KOPT-K1 (cell line): Measurements from ENCODE around the gene CFAP99.
A peak's percentile ranks its signal among the peaks of the same experiment; 100 is the strongest.
"Not testable (repeated sequence)": the region's sequence is repeated elsewhere in the genome, so short reads cannot be mapped to it uniquely, and the experiment has no call there.

Experiments
- H3K27ac ChIP-seq: fragments of 200-600 bp; sonication (generic); 2 replicates; pipeline ENCODE4 v1.5.1; 2016; ENCODE audit warnings: antibody characterized with exemption, mild to moderate bottlenecking, low read depth, low read length; ENCODE audit not compliant: poor library complexity, severe bottlenecking
- H3K36me3 ChIP-seq: fragments of 200-600 bp; sonication (generic); 2 replicates; pipeline ENCODE4 v1.5.1; 2017; ENCODE audit warnings: antibody characterized with exemption, mild to moderate bottlenecking, low read length, moderate library complexity; ENCODE audit not compliant: insufficient read depth
- H3K9me3 ChIP-seq: fragments of 200-600 bp; sonication (generic); 2 replicates; pipeline ENCODE4 v1.5.1; 2017; ENCODE audit warnings: antibody characterized with exemption, low read length, mild to moderate bottlenecking; ENCODE audit not compliant: insufficient read depth, poor library complexity, severe bottlenecking

Gene CFAP99

DNA sequence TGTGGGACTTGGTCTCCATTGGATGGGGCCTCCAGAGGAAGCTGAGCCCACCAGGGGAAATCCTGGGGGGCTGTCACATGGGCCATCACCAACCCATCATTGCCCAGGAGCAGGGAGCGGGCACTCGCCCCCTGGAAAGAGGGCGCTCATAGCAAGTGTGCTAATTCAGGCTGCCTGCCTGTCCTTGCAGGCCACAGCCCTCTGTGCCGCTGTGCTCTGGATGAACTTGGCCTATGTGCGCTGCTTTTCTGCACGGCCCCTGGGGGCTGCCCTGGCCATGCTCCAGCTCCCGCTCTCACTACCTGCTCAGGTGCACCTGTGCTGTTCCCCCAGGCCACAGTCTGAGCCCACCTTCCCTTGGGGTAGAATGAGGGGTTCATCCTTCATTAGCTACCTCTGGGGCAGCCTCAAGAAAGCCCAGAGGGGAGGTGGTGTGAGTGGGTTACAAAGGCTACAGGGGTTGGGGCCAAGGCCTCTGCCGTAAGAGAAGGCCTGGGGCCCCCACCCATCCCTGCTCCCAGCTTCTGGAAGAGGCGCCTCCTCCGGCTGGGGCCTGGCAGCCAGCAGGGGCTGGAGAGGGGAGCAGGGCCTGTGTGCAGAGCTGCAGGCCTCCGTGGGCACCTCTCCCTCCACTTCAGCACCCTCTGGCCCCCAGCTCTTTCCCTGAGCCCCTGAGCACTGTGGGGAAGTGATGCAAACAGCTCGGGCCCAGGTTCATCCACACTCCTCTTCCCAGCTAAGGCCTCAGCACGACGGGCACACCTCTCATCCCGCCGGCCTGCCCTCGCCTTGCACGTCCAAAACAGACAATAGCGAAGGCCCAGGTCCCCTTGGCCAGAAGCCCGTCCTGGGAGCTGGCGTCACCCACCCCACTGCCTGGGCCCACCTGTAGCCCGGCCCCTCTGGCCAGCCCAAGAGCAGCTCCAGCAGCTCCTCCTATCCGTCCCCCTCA is 8.9 kb downstream of the CFAP99 start:
- Histone ChIP-seq H3K27ac (no peak overlapping the region), H3K36me3 (no peaks in the 10 kb centered on the region), H3K9me3 (no peaks in the 10 kb centered on the region)

GRCh38 chr4:2428496-2429213 is 9.9 kb downstream of the CFAP99 start:
- no peak overlapping the region for H3K27ac ChIP-seq
- no peaks in the 10 kb centered on the region for H3K36me3 ChIP-seq
- no peaks in the 10 kb centered on the region for H3K9me3 ChIP-seq

DNA sequence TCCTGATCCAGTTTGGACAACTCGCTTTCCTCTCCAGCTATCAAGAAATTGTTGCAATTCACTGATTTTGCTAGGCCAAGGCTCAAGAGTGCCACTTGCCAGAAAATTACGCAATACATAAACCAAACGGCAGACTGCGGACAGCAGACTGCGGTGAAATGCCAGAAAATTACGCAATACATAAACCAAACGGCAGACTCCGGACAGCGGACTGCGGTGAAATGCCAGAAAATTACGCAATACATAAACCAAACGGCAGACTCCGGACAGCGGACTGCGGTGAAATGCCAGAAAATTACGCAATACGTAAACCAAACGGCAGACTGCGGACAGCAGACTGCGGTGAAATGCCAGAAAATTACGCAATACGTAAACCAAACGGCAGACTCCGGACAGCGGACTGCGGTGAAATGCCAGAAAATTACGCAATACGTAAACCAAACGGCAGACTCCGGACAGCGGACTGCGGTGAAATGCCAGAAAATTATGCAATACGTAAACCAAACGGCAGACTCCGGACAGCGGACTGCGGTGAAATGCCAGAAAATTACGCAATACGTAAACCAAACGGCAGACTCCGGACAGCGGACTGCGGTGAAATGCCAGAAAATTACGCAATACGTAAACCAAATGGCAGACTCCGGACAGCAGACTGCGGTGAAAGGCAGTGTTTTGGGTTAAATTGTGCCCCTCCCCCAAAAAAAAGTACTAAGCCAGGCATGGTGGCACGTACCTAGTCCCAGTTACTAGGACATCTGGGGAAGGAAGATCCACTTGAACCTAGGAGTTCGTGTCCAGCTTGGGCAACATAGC is 11.4 kb downstream of the CFAP99 start:
- not testable (repeated sequence) for H3K9me3 ChIP-seq, H3K27ac ChIP-seq, H3K36me3 ChIP-seq

DNA sequence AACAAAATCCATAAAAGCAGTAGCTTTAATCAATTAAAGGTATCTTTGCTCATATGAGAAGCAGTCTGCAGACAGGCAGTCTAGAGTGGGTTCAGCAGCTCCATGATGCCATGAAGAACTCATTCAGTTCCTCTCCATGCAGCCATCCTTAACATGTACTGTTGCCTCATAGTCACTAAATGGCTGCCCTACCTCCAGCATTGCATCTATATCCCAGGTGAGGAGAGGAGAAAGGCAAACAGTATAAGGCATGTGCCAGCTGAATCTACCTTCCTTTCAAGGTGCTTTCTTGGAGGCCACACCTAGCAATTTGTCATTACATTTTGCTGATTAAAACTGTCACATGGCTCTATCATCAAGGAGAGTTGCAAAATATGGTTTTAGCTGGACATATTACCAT is 13.2 kb downstream of the CFAP99 start:
- H3K36me3 ChIP-seq, result no peaks in the 10 kb centered on the region
- no peaks in the 10 kb centered on the region for H3K9me3 ChIP-seq
- H3K27ac ChIP-seq, result no peak overlapping the region

DNA sequence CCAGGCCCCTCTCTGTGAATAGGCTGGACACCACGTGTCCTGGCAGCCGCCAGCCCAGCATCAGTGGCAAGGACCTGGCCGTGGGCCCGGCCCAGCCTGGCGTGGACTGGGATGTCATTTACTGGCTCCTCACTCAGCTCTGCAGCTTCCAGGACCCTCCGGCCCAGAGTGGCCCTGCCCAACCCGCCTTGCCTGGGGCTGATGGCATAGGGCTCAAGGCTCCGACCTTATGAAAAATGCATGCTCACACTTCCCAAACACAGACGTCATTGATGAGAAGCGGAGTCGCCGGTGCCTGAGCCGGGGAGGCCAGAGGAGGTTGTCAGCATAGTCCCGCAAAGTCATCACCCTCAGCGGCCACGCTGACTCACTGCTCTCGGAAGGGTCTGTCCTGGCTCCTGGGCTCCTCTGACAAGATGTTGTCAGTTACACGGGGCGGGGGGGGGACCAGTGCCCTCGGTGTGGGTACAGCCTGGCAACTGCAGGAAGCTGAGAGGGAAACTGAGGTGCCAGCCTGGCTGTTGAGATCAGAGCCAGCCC is 14.3 kb downstream of the CFAP99 start:
- H3K9me3 ChIP-seq, result no peaks in the 10 kb centered on the region
- H3K27ac ChIP-seq, result no peak overlapping the region
- no peaks in the 10 kb centered on the region for H3K36me3 ChIP-seq

- Histone ChIP-seq H3K36me3 (no peaks in the 10 kb centered on the region), H3K27ac (no peak overlapping the region), H3K9me3 (no peaks in the 10 kb centered on the region)
Observed at GRCh38 chr4:2433609-2434350, 15.0 kb downstream of the CFAP99 start.

GRCh38 chr4:2434420-2434819 is 15.7 kb downstream of the CFAP99 start:
- H3K27ac ChIP-seq, result no peak overlapping the region
- H3K9me3 ChIP-seq, result no peaks in the 10 kb centered on the region
- no peaks in the 10 kb centered on the region for H3K36me3 ChIP-seq

DNA sequence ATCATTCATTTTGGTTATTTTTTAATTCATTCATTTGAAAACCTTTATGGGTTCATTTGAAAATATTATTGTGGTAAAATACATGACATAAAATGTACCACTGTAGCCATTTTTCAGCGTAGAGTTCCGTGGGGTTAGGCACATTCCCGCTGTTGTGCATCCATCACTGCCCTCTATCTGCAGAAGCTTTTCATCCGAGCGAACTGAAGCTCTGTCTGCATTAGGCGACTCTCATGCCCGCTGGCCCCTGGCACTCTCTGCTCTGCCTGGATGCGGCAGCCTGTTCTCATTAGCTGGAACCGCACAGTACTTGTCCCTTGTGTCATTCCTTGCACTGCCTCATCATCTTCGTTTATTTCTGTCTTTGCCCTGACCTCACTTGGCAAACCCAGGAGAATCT is 17.5 kb downstream of the CFAP99 start:
- Histone ChIP-seq H3K36me3 (no peaks in the 10 kb centered on the region), H3K9me3 (no peaks in the 10 kb centered on the region), H3K27ac (no peak overlapping the region)

DNA sequence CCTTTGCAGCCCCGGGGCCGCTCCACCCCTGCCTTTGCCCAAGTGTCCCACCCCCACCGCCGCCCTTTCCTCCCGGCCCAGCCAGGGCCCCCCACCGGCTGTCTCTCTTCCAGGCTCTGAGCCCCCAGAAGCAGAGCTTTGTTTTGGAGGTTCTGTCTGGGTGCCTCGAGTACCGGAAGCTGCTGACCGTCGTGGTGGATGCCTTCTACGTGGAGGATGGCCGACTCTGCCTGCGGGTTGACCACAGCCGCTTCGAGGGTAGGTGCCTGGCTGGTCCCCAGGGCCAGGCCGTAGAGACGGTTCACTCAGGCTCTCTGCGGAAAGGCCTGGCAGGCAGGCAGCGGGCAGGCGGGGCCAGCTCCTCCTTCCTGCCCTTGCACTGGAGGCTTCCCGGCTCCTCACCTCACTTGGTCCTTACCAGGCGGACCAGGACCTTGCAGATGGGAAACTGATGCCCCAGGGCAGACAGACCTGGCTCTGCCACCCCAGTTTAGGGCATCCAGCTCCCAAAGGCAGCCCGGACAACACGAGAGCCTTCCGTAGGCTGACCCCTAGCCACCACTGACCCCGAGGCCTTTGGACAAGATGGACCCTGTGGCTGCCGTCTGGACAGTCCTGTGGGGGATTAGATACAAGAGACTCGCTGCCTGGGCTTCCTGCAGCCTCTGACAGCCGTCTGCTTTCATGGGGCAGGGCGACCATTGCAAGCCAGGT is 18.2 kb downstream of the CFAP99 start:
- H3K27ac ChIP-seq, result peak overlapping the region; percentile 4
- no peaks in the 10 kb centered on the region for H3K9me3 ChIP-seq
- H3K36me3 ChIP-seq, result no peaks in the 10 kb centered on the region

GRCh38 chr4:2437475-2438215 is 18.9 kb downstream of the CFAP99 start:
- H3K36me3 ChIP-seq, result no peaks in the 10 kb centered on the region
- peak overlapping the region; percentile 4 for H3K27ac ChIP-seq

GRCh38 chr4:2438822-2439718 is 20.3 kb downstream of the CFAP99 start:
- H3K9me3 ChIP-seq, result no peaks in the 10 kb centered on the region
- H3K36me3 ChIP-seq, result no peaks in the 10 kb centered on the region
- no peak overlapping the region for H3K27ac ChIP-seq

More at GRCh38 chr4:2437475-2438215, 18.9 kb downstream of the CFAP99 start:
- no peaks in the 10 kb centered on the region for H3K9me3 ChIP-seq

- no peaks in the 10 kb centered on the region for H3K9me3 ChIP-seq
- H3K27ac ChIP-seq, result no peak overlapping the region
- H3K36me3 ChIP-seq, result no peaks in the 10 kb centered on the region
Observed at GRCh38 chr4:2441393-2442174, 22.8 kb downstream of the CFAP99 start.
